ENCODE data around the gene GINM1. TPM values are rescaled to one million over a fixed set of nuclear protein-coding genes. Genes with fewer than 3 reads are reported as not detected.

The GINM1 gene
- total and polyA plus RNA-seq, 9 of the 15 experiments (the other 6 are each of a cell fraction or from before 2014, with no cell fraction given): 5.0 to 19.3 (median 14.2) TPM

DNA sequence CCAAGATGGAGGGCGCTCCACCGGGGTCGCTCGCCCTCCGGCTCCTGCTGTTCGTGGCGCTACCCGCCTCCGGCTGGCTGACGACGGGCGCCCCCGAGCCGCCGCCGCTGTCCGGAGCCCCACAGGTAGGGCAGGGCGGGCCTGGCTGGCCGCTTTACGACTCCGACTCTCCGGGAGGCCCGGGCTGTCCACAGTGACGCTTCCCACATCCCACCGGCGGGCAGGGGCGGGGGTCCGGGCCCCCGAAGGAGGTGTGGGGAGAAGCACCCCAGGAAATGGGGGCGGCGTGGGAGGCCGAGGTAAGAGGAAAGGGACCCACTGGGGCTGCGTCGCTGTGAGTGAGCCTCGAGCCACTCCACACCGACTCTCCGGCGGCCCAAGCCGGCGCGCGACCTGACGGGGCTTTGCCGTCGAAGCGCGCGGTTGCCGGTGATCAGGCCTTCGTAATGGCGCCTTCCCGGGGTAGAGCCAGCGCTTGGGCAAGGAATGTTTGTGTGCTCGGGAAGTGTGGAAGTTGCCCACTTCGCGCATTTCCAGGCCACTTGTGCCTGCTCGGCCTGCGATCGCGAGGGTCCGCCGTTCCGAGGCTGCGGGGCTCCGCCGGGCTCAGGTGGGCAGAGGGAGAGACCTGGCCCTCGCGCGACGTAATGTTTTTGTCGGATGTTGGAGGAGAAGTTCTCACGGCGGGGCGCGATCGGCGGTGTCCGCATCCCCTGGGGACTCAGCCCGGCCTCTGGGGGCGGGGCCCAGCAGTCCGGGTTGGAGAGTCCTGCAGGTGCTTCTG, 427 bp downstream of the GINM1 start (continued):
- TF ChIP-seq, protein P1, sequence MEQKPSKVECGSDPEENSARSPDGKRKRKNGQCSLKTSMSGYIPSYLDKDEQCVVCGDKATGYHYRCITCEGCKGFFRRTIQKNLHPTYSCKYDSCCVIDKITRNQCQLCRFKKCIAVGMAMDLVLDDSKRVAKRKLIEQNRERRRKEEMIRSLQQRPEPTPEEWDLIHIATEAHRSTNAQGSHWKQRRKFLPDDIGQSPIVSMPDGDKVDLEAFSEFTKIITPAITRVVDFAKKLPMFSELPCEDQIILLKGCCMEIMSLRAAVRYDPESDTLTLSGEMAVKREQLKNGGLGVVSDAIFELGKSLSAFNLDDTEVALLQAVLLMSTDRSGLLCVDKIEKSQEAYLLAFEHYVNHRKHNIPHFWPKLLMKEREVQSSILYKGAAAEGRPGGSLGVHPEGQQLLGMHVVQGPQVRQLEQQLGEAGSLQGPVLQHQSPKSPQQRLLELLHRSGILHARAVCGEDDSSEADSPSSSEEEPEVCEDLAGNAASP (IDR thresholded peaks at IDR 0.05): no peak
- TF ChIP-seq ZNF282 (CRISPR knock-in tag; IDR thresholded peaks at IDR 0.05) (no peak), RHOXF2B (CRISPR knock-in tag; conservative IDR thresholded peaks at IDR 0.05) (no peak), CTBP1 (IDR thresholded peaks at IDR 0.05; ENCODE audit: borderline replicate concordance) (peak; percentile 57; the same call in 1 of the 2 replicates), RNF2 (IDR thresholded peaks at IDR 0.05) (peak; percentile 49; the same call in 1 of the 2 replicates), ZNF140 (CRISPR knock-in tag; IDR thresholded peaks at IDR 0.05) (no peak), GTF2F1 (IDR thresholded peaks at IDR 0.05; ENCODE audit: low read depth, low read length) (no peak), TEAD4 (IDR thresholded peaks at IDR 0.05; ENCODE audit: low read length) (no peak), TEAD4 (CRISPR knock-in tag; IDR thresholded peaks at IDR 0.05; ENCODE audit: borderline replicate concordance) (no peak)
- TF ChIP-seq, protein P2, sequence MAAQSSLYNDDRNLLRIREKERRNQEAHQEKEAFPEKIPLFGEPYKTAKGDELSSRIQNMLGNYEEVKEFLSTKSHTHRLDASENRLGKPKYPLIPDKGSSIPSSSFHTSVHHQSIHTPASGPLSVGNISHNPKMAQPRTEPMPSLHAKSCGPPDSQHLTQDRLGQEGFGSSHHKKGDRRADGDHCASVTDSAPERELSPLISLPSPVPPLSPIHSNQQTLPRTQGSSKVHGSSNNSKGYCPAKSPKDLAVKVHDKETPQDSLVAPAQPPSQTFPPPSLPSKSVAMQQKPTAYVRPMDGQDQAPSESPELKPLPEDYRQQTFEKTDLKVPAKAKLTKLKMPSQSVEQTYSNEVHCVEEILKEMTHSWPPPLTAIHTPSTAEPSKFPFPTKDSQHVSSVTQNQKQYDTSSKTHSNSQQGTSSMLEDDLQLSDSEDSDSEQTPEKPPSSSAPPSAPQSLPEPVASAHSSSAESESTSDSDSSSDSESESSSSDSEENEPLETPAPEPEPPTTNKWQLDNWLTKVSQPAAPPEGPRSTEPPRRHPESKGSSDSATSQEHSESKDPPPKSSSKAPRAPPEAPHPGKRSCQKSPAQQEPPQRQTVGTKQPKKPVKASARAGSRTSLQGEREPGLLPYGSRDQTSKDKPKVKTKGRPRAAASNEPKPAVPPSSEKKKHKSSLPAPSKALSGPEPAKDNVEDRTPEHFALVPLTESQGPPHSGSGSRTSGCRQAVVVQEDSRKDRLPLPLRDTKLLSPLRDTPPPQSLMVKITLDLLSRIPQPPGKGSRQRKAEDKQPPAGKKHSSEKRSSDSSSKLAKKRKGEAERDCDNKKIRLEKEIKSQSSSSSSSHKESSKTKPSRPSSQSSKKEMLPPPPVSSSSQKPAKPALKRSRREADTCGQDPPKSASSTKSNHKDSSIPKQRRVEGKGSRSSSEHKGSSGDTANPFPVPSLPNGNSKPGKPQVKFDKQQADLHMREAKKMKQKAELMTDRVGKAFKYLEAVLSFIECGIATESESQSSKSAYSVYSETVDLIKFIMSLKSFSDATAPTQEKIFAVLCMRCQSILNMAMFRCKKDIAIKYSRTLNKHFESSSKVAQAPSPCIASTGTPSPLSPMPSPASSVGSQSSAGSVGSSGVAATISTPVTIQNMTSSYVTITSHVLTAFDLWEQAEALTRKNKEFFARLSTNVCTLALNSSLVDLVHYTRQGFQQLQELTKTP (IDR thresholded peaks at IDR 0.05; ENCODE audit: low read depth in 1 of 2, partially characterized antibody in 2 of 2): no peak
- TF ChIP-seq, protein P3, sequence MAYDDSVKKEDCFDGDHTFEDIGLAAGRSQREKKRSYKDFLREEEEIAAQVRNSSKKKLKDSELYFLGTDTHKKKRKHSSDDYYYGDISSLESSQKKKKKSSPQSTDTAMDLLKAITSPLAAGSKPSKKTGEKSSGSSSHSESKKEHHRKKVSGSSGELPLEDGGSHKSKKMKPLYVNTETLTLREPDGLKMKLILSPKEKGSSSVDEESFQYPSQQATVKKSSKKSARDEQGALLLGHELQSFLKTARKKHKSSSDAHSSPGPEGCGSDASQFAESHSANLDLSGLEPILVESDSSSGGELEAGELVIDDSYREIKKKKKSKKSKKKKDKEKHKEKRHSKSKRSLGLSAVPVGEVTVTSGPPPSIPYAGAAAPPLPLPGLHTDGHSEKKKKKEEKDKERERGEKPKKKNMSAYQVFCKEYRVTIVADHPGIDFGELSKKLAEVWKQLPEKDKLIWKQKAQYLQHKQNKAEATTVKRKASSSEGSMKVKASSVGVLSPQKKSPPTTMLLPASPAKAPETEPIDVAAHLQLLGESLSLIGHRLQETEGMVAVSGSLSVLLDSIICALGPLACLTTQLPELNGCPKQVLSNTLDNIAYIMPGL (CRISPR knock-in tag; IDR thresholded peaks at IDR 0.05): no peak; the same call in 1 of the 2 replicates
- TF ChIP-seq, protein P4, sequence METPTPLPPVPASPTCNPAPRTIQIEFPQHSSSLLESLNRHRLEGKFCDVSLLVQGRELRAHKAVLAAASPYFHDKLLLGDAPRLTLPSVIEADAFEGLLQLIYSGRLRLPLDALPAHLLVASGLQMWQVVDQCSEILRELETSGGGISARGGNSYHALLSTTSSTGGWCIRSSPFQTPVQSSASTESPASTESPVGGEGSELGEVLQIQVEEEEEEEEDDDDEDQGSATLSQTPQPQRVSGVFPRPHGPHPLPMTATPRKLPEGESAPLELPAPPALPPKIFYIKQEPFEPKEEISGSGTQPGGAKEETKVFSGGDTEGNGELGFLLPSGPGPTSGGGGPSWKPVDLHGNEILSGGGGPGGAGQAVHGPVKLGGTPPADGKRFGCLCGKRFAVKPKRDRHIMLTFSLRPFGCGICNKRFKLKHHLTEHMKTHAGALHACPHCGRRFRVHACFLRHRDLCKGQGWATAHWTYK (CRISPR knock-in tag; IDR thresholded peaks at IDR 0.05): peak; percentile 68; the same call in 1 of the 2 replicates
- TF ChIP-seq, protein P5, sequence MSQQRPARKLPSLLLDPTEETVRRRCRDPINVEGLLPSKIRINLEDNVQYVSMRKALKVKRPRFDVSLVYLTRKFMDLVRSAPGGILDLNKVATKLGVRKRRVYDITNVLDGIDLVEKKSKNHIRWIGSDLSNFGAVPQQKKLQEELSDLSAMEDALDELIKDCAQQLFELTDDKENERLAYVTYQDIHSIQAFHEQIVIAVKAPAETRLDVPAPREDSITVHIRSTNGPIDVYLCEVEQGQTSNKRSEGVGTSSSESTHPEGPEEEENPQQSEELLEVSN (IDR thresholded peaks at IDR 0.05; ENCODE audit: borderline replicate concordance in 1 of 2, extremely low read depth in 1 of 2, insufficient read depth in 1 of 2, insufficient read length in 1 of 2, low read depth in 1 of 2, low read length in 1 of 2, poor library complexity in 1 of 2, severe bottlenecking in 1 of 2): peak; percentile 72 to 79
- TF ChIP-seq, protein P6, sequence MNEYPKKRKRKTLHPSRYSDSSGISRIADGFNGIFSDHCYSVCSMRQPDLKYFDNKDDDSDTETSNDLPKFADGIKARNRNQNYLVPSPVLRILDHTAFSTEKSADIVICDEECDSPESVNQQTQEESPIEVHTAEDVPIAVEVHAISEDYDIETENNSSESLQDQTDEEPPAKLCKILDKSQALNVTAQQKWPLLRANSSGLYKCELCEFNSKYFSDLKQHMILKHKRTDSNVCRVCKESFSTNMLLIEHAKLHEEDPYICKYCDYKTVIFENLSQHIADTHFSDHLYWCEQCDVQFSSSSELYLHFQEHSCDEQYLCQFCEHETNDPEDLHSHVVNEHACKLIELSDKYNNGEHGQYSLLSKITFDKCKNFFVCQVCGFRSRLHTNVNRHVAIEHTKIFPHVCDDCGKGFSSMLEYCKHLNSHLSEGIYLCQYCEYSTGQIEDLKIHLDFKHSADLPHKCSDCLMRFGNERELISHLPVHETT (CRISPR knock-in tag; conservative IDR thresholded peaks at IDR 0.05 in 1 of 2, IDR thresholded peaks at IDR 0.05 in 1 of 2): peak in 1 of 2 experiments; percentile 93; a peak in 2 of 4 replicates

Measured in K562 (cell line).